HepG2 (cell line): ENCODE results near the gene RASGRF1. TPM values are rescaled to one million over a fixed set of nuclear protein-coding genes. Genes with fewer than 3 reads are reported as not detected.

Source experiments
- ATRX ChIP-seq: sonication (generic); formaldehyde crosslinking; IDR thresholded peaks from 2 replicates; pipeline ENCODE4 v1.4.0; 2020; ENCODE audit warnings: missing genetic modification reagents, borderline replicate concordance
- BATF2 ChIP-seq: sonication (generic); formaldehyde crosslinking; IDR thresholded peaks from 2 replicates; pipeline ENCODE4 v1.8.0; 2022; ENCODE audit warnings: mild to moderate bottlenecking, missing genetic modification reagents, moderate library complexity
- BCL6 ChIP-seq: IDR thresholded peaks from 2 replicates; pipeline ENCODE4 v1.6.1; 2016; ENCODE audit warnings: missing genetic modification reagents, missing compliant biosample characterization
- CBX2 ChIP-seq, 2 experiments: fragments of 200-600 bp in 1 of 2; sonication (generic); formaldehyde crosslinking in 1 of 2; IDR thresholded peaks; 2 replicates each; pipeline versions ENCODE4 v1.7.0 to v1.8.1; 2018 to 2022; ENCODE audit warnings: low read depth in 2 of 2, low read length in 1 of 2, mild to moderate bottlenecking in 1 of 2, missing genetic modification reagents in 1 of 2
- DPF2 ChIP-seq: sonication (generic); formaldehyde crosslinking; IDR thresholded peaks from 2 replicates; pipeline ENCODE4 v1.4.0; 2020; ENCODE audit warnings: mild to moderate bottlenecking, low read depth, missing genetic modification reagents, borderline replicate concordance
- ELF3 ChIP-seq: IDR thresholded peaks from 2 replicates; pipeline ENCODE4 v1.6.1; 2016; ENCODE audit warnings: missing genetic modification reagents, missing compliant biosample characterization
- FOXA1 ChIP-seq, 2 experiments: fragments of 450-650 bp in 1 of 2; sonication (generic) in 1 of 2; formaldehyde crosslinking in 1 of 2; IDR thresholded peaks; 2 replicates each; pipeline versions ENCODE4 v1.4.0 to v1.6.1; 2016 to 2020; ENCODE audit warnings: missing genetic modification reagents in 1 of 2
- FOXA3 ChIP-seq: IDR thresholded peaks from 2 replicates; pipeline ENCODE4 v1.6.1; 2016; ENCODE audit warnings: missing genetic modification reagents, missing compliant biosample characterization
- GABPA ChIP-seq, 2 experiments: IDR thresholded peaks; 2 replicates each; pipeline ENCODE4 v1.6.1; 2011 to 2016; ENCODE audit warnings: low read depth in 2 of 2, low read length in 1 of 2, missing biosample characterization in 1 of 2, missing genetic modification characterization in 1 of 2
- MED8 ChIP-seq: sonication (generic); formaldehyde crosslinking; IDR thresholded peaks from 2 replicates; pipeline ENCODE4 v1.8.1; 2023; ENCODE audit warnings: mild to moderate bottlenecking, missing genetic modification reagents; ENCODE audit not compliant: insufficient replicate concordance
- RNF2 ChIP-seq: fragments of 450-650 bp; conservative IDR thresholded peaks from 2 replicates; pipeline ENCODE4 v1.6.1; 2016; ENCODE audit warnings: low read depth
- RXRB ChIP-seq: IDR thresholded peaks from 2 replicates; pipeline ENCODE4 v1.6.1; 2016; ENCODE audit warnings: borderline replicate concordance, missing genetic modification reagents, missing compliant biosample characterization
- SMAD9 ChIP-seq: sonication (generic); formaldehyde crosslinking; IDR thresholded peaks from 2 replicates; pipeline ENCODE4 v1.5.1; 2020; ENCODE audit warnings: mild to moderate bottlenecking, missing genetic modification reagents
- YY1 ChIP-seq: IDR thresholded peaks from 2 replicates; pipeline ENCODE4 v1.6.1; 2011; ENCODE audit warnings: low read length, low read depth, moderate library complexity, mild to moderate bottlenecking; ENCODE audit not compliant: insufficient read depth, insufficient replicate concordance
- ZNF225 ChIP-seq: sonication (generic); formaldehyde crosslinking; IDR thresholded peaks from 2 replicates; pipeline ENCODE4 v1.4.0; 2020; ENCODE audit warnings: mild to moderate bottlenecking, missing genetic modification reagents
- ZNF552 ChIP-seq: sonication (generic); formaldehyde crosslinking; IDR thresholded peaks from 2 replicates; pipeline ENCODE4 v1.9.0; 2022; ENCODE audit warnings: missing genetic modification reagents, mild to moderate bottlenecking, borderline replicate concordance
- ZNF891 ChIP-seq: sonication (generic); formaldehyde crosslinking; IDR thresholded peaks from 2 replicates; pipeline ENCODE4 v1.5.0; 2020; ENCODE audit warnings: mild to moderate bottlenecking, missing genetic modification reagents
- polyA plus RNA-seq, 8 experiments: library from polyadenylated mRNA; depleted of rRNA in 3 of 8; stranded (reverse) in 7 of 8; unstranded in 1 of 8; fragments of >200 nt; fragmentation: Illumina TruSeq in 4 of 8; extraction: Trizol in 4 of 8; gene quantifications; 2 replicates each; pipeline versions ENCODE4 v1.2.1 to v1.2.3, GENCODE V29; 2011 to 2016; ENCODE audit warnings: low read depth in 4 of 8, missing spikeins in 1 of 8, mixed read lengths in 1 of 8; ENCODE audit not compliant: insufficient read depth in 1 of 8
- total RNA-seq, 5 experiments: library from RNA; depleted of rRNA; stranded (reverse); fragments of >200 nt; fragmentation: Illumina TruSeq; extraction: Trizol; gene quantifications; 2 replicates each; pipeline ENCODE4 v1.2.3, GENCODE V29; 2016; ENCODE audit warnings: low read depth in 1 of 5
- TF ChIP-seq, protein P1 (sequence below): sonication (generic); formaldehyde crosslinking; IDR thresholded peaks from 2 replicates; pipeline ENCODE4 v1.4.0; 2020; ENCODE audit warnings: missing genetic modification reagents
- TF ChIP-seq, protein P2 (sequence below), 2 experiments: sonication (generic) in 1 of 2; formaldehyde crosslinking in 1 of 2; IDR thresholded peaks; 2 replicates each; pipeline versions ENCODE4 v1.5.1 to v1.6.1; 2011 to 2020; ENCODE audit warnings: borderline replicate concordance in 1 of 2, low read depth in 1 of 2, low read length in 1 of 2, mild to moderate bottlenecking in 1 of 2, missing genetic modification reagents in 1 of 2, moderate library complexity in 1 of 2
- TF ChIP-seq, protein P3 (sequence below): sonication (generic); formaldehyde crosslinking; IDR thresholded peaks from 2 replicates; pipeline ENCODE4 v1.4.0; 2020; ENCODE audit warnings: missing genetic modification reagents
- TF ChIP-seq, protein P4 (sequence below): IDR thresholded peaks from 2 replicates; pipeline ENCODE4 v1.6.1; 2016; ENCODE audit warnings: control low read depth

The RASGRF1 gene
- total and polyA plus RNA-seq, 2 of the 13 experiments (the other 11 are each of a cell fraction or from before 2014, with no cell fraction given), result 0.55 to 3.0 TPM

- no peak; the same call in 1 of the 2 replicates for TF ChIP-seq ZNF552 (CRISPR knock-in tag)
- TF ChIP-seq ZNF225, result no peak
- TF ChIP-seq CBX2 (IDR thresholded peaks at IDR 0.05; ENCODE audit: low read depth, low read length), result no peak
- TF ChIP-seq CBX2 (CRISPR knock-in tag; IDR thresholded peaks at IDR 0.05; ENCODE audit: low read depth), result no peak
- no peak for TF ChIP-seq GABPA (IDR thresholded peaks at IDR 0.05; ENCODE audit: low read depth, low read length)
- no peak for TF ChIP-seq GABPA (CRISPR knock-in tag; IDR thresholded peaks at IDR 0.05; ENCODE audit: low read depth)
- TF ChIP-seq FOXA3 (CRISPR knock-in tag), result peak; percentile 79
- peak; percentile 98 for TF ChIP-seq RXRB
- no peak for TF ChIP-seq ZNF891 (CRISPR knock-in tag)
- TF ChIP-seq, protein P1, sequence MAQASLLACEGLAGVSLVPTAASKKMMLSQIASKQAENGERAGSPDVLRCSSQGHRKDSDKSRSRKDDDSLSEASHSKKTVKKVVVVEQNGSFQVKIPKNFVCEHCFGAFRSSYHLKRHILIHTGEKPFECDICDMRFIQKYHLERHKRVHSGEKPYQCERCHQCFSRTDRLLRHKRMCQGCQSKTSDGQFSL, result no peak
- TF ChIP-seq RNF2, result no peak
- TF ChIP-seq MED8 (CRISPR knock-in tag), result peak; percentile 39
- TF ChIP-seq BATF2, result no peak
- TF ChIP-seq ATRX (CRISPR knock-in tag), result no peak
- TF ChIP-seq YY1, result no peak
- TF ChIP-seq ELF3 (CRISPR knock-in tag), result peak; percentile 87
- TF ChIP-seq, protein P2, sequence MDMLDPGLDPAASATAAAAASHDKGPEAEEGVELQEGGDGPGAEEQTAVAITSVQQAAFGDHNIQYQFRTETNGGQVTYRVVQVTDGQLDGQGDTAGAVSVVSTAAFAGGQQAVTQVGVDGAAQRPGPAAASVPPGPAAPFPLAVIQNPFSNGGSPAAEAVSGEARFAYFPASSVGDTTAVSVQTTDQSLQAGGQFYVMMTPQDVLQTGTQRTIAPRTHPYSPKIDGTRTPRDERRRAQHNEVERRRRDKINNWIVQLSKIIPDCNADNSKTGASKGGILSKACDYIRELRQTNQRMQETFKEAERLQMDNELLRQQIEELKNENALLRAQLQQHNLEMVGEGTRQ (IDR thresholded peaks at IDR 0.05; ENCODE audit: low read depth, low read length), result no peak
- TF ChIP-seq, protein P2 (CRISPR knock-in tag; IDR thresholded peaks at IDR 0.05; ENCODE audit: borderline replicate concordance), result no peak
- no peak for TF ChIP-seq DPF2
- no peak for TF ChIP-seq FOXA1 (IDR thresholded peaks at IDR 0.05)
- TF ChIP-seq FOXA1 (CRISPR knock-in tag; IDR thresholded peaks at IDR 0.05), result 0 out of 2 replicates have a peak, but pooled peaks have one; percentile 40
- TF ChIP-seq SMAD9 (CRISPR knock-in tag), result no peak
- TF ChIP-seq, protein P3, sequence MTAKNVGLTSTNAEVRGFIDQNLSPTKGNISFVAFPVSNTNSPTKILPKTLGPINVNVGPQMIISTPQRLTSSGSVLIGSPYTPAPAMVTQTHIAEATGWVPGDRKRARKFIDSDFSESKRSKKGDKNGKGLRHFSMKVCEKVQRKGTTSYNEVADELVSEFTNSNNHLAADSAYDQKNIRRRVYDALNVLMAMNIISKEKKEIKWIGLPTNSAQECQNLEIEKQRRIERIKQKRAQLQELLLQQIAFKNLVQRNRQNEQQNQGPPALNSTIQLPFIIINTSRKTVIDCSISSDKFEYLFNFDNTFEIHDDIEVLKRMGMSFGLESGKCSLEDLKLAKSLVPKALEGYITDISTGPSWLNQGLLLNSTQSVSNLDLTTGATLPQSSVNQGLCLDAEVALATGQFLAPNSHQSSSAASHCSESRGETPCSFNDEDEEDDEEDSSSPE (CRISPR knock-in tag), result no peak
- TF ChIP-seq, protein P4, sequence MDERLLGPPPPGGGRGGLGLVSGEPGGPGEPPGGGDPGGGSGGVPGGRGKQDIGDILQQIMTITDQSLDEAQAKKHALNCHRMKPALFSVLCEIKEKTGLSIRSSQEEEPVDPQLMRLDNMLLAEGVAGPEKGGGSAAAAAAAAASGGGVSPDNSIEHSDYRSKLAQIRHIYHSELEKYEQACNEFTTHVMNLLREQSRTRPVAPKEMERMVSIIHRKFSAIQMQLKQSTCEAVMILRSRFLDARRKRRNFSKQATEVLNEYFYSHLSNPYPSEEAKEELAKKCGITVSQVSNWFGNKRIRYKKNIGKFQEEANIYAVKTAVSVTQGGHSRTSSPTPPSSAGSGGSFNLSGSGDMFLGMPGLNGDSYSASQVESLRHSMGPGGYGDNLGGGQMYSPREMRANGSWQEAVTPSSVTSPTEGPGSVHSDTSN, result no peak
- peak; percentile 73 for TF ChIP-seq BCL6
Measured at GRCh38 chr15:78996894-78997275, 93.7 kb downstream of the RASGRF1 start (continued).
